22Rv1 (cell line): ENCODE results near the gene CTRL.
A peak's percentile ranks its signal among the peaks of the same experiment; 100 is the strongest.

ENCODE experiments used
- H3K27ac ChIP-seq: fragments of 450-650 bp; 2 replicates; pipeline ENCODE4 v1.5.1; 2017
- ZFX ChIP-seq: fragments of 450-650 bp; IDR thresholded peaks from 2 replicates; pipeline ENCODE4 v1.6.1; 2017; ENCODE audit warnings: antibody characterized with exemption, borderline replicate concordance
- TF ChIP-seq, protein P1 (sequence below): fragments of 450-650 bp; IDR thresholded peaks from 2 replicates; pipeline ENCODE4 v1.5.1; 2017; ENCODE audit warnings: mild to moderate bottlenecking

CTRL gene

DNA sequence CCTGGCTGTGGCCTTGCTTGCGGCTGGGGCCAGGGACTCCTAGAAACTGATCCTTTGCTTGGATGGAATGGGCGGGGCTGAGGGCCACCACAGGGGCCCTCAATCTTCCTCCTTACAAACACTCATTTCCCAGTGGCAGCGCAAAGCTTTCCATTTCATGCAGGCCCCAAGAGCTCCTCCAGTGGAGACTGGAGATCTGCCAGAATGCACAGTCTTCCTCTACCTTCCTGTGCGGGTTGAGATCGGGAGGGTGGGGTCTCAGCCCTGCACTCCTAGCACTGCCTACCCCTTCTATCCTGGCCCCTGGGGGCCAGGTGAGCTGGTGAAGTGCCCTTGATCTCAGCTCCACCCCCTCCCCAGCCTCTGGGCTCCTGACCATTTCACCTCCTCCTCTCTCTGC lies 45.3 kb downstream of the CTRL start:
- H3K27ac ChIP-seq: no peak overlapping the region
- no peak for TF ChIP-seq ZFX
- TF ChIP-seq, protein P1, sequence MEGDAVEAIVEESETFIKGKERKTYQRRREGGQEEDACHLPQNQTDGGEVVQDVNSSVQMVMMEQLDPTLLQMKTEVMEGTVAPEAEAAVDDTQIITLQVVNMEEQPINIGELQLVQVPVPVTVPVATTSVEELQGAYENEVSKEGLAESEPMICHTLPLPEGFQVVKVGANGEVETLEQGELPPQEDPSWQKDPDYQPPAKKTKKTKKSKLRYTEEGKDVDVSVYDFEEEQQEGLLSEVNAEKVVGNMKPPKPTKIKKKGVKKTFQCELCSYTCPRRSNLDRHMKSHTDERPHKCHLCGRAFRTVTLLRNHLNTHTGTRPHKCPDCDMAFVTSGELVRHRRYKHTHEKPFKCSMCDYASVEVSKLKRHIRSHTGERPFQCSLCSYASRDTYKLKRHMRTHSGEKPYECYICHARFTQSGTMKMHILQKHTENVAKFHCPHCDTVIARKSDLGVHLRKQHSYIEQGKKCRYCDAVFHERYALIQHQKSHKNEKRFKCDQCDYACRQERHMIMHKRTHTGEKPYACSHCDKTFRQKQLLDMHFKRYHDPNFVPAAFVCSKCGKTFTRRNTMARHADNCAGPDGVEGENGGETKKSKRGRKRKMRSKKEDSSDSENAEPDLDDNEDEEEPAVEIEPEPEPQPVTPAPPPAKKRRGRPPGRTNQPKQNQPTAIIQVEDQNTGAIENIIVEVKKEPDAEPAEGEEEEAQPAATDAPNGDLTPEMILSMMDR: no peak

DNA sequence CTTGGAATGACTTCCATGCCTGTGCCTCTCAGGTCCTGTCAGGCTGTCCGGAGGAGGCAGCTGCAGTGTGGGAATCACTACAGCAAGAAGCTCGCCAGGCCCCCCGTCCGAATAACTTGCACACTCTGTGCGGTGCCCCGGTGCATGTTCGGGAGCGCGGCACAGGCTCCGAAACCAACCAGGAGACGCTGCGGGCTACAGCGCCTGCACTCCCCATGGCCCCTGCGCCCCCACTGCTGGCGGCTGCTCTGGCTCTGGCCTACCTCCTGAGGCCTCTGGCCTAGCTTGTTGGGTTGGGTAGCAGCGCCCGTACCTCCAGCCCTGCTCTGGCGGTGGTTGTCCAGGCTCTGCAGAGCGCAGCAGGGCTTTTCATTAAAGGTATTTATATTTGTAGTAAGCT lies 45.7 kb downstream of the CTRL start:
- no peak overlapping the region for H3K27ac ChIP-seq
- TF ChIP-seq, protein P1: no peak
- no peak for TF ChIP-seq ZFX

DNA sequence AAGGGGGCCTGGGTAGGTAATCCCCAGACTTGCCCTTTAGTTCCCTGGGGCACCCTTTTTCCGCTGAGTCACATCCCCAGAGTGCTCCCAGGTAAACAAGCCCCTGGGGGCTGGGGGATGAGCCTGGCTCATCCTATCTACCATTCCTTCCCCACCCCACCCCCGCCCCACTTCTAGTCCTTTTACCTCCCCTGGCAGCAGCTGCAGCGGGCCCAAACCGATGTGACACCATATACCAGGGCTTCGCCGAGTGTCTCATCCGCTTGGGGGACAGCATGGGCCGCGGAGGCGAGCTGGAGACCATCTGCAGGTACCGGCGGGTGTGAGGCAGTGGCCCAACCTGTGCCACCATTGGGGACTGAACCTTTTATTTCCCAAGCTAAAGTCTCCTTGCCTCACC lies 46.1 kb downstream of the CTRL start:
- H3K27ac ChIP-seq: no peak overlapping the region
- TF ChIP-seq, protein P1: no peak
- TF ChIP-seq ZFX: no peak

DNA sequence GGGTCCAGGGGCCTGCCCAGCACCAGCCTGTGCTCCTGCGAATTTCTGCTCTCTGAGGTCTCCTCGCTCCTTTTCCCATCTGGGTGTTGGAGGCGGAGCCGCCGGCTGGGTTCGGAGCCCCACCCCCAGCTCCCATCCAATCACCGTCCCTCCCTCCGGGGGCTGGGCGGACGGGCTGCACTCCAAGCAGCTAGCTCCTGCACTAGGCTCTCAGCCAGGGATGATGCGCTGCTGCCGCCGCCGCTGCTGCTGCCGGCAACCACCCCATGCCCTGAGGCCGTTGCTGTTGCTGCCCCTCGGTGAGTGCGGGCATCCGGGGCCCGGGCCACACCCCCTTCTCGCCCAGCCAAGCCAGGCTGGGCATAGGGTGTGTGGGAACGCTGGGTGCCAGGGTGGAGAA lies 47.0 kb downstream of the CTRL start, which contains the start of gene NRN1L:
NRN1L (plus strand) TSS at position 202 of the 400 bp plus-strand sequence; CDS start at position 221, 19 bp downstream.
- peak within 1 kb of the TSS; percentile 29 for H3K27ac ChIP-seq
- no peak for TF ChIP-seq ZFX
- TF ChIP-seq, protein P1: no peak

DNA sequence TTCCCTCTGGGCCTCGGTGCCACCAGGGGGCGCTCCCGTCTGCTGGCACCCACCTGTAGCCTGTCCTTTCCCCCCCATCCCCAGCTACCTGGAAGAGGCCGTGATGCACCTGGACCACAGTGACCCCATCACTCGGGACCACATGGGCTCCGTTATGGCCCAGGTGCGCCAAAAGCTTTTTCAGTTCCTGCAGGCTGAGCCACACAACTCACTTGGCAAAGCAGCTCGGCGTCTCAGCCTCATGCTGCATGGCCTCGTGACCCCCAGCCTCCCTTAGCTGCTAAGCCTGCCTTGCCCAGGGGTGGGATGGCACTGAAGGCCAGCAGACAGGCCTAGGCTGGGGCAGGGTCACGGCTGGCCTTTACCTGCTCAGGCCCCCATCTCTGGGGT lies 47.8 kb downstream of the CTRL start:
- peak overlapping the region; percentile 29; the same call in 1 of the 2 replicates for H3K27ac ChIP-seq
- no peak for TF ChIP-seq ZFX
- TF ChIP-seq, protein P1: peak; percentile 96

DNA sequence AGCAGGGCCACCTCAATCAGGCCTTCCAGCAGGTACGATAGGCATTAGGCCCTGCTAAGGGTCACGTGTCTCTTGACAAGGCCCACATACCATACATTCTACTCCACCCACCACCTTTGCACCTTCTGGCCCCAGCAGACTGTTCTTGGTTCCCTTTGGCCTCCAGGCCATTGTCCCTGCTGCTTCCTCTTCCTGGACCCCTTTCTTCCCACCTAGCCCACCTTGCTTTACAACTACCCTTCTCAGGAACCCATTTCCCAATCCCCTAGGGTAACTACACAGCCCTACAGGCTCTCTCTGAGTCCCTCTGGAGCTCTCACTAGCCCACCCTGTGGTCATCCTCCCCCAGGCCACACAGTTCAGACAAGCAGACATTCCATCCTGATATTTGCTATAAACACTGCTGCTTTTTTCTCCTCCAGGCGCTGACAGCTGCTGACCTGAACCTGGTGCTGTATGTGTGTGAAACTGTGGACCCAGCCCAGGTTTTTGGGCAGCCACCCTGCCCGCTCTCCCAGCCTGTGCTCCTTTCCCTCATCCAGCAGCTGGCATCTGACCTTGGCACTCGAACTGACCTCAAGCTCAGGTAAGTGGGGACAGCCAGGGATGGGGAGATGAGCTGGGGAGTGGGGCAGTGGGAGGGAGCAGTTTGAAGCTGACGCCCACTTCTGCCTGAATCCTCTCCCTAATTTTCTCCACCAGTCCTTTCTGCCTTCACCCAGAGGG lies 48.4 kb downstream of the CTRL start:
- no peak overlapping the region; the same call in 1 of the 2 replicates for H3K27ac ChIP-seq
- TF ChIP-seq, protein P1: no peak
- TF ChIP-seq ZFX: no peak

DNA sequence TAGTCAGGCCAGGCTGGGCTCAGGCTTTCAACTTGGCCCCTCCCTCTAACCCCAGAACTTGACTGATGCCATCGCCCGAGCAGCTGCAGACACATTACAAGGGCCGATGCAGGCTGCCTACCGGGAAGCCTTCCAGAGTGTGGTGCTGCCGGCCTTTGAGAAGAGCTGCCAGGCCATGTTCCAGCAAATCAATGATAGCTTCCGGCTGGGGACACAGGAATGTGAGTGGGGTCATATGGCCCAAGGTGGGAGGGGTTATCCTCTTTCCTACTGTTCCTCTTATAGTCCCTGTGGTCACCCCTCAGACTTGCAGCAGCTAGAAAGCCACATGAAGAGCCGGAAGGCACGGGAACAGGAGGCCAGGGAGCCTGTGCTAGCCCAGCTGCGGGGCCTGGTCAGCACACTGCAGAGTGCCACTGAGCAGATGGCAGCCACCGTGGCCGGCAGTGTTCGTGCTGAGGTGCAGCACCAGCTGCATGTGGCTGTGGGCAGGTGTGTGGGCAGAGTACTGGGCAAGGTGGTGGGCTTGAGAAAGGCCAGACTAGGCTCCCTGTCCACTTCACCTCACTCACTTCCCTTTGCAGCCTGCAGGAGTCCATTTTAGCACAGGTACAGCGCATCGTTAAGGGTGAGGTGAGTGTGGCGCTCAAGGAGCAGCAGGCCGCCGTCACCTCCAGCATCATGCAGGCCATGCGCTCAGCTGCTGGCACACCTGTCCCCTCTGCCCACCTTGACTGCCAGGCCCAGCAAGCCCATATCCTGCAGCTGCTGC lies 49.1 kb downstream of the CTRL start:
- no peak overlapping the region for H3K27ac ChIP-seq
- TF ChIP-seq, protein P1: no peak
- TF ChIP-seq ZFX: no peak
